Non-pigmented ciliary epithelial cell (primary cell): ENCODE measurements around the gene GSPT2.
"Not testable (repeated sequence)": the region's sequence is repeated elsewhere in the genome, so short reads cannot be mapped to it uniquely, and the experiment has no call there.

Experiments used
- DNase-seq: peaks from one replicate; pipeline ENCODE4 v3.0.0-alpha.2; 2010; ENCODE audit warnings: low read depth

Gene GSPT2

GRCh38 chrX:51743179-51743957 lies at the start of gene GSPT2:
Gene GSPT2 (plus strand): TSS chrX:51743442. CDS start chrX:51743627, 185 bp downstream.
- DNase-seq: peak; percentile 17

GRCh38 chrX:51694254-51694653 lies 49.0 kb upstream of the GSPT2 start:
- no peak for DNase-seq

GRCh38 chrX:51697397-51697796 lies 45.8 kb upstream of the GSPT2 start:
- DNase-seq: no peak

- not testable (repeated sequence) for DNase-seq
These were observed 32.7 kb upstream of the GSPT2 start, which contains the start of gene CENPVL1 for GRCh38 chrX:51710277-51711164. Gene CENPVL1 (plus strand): TSS chrX:51710512. CDS start chrX:51710512, 0 bp downstream.

GRCh38 chrX:51712943-51713647 lies 30.1 kb upstream of the GSPT2 start:
- not testable (repeated sequence) for DNase-seq

- DNase-seq: no peak
These were observed 15.0 kb upstream of the GSPT2 start for GRCh38 chrX:51728202-51728601.

GRCh38 chrX:51737091-51737490 lies 6.2 kb upstream of the GSPT2 start:
- DNase-seq: no peak

- no peak for DNase-seq
These were observed 656 bp upstream of the GSPT2 start for GRCh38 chrX:51742586-51742985.

- no peak for DNase-seq
These were observed 4.4 kb downstream of the GSPT2 start for GRCh38 chrX:51747671-51748070.

- DNase-seq: no peak
These were observed 16.0 kb downstream of the GSPT2 start for GRCh38 chrX:51759055-51759839.

GRCh38 chrX:51760657-51761056 lies 17.4 kb downstream of the GSPT2 start:
- DNase-seq: no peak

- DNase-seq: no peak
These were observed 23.3 kb downstream of the GSPT2 start for GRCh38 chrX:51766546-51766945.

GRCh38 chrX:51776851-51777250 lies 33.6 kb downstream of the GSPT2 start:
- no peak for DNase-seq

GRCh38 chrX:51779306-51779705 lies 36.1 kb downstream of the GSPT2 start:
- DNase-seq: no peak

- no peak for DNase-seq
These were observed 51.9 kb downstream of the GSPT2 start for GRCh38 chrX:51795136-51795535.
